AG10803 (cell line): ENCODE data around the gene OVCH1.

Experiments
- DNase-seq: peaks from one replicate; pipeline ENCODE4 v3.0.0; 2010; ENCODE audit warnings: low read depth
- H3K4me3 ChIP-seq: 2 replicates; pipeline ENCODE4 v1.5.1; 2011; ENCODE audit warnings: mild to moderate bottlenecking, low read length, control low read depth
- TF ChIP-seq, protein P1 (sequence below): conservative IDR thresholded peaks from 2 replicates; pipeline ENCODE4 v1.5.1; 2011; ENCODE audit warnings: mild to moderate bottlenecking, low read length, control low read depth, inconsistent platforms

The OVCH1 gene

GRCh38 chr12:29497588-29497987 is at the start of gene OVCH1:
OVCH1 (minus strand) TSS chr12:29497686; CDS start chr12:29497686, 0 bp downstream.
- no peak for DNase-seq
- TF ChIP-seq, protein P1, sequence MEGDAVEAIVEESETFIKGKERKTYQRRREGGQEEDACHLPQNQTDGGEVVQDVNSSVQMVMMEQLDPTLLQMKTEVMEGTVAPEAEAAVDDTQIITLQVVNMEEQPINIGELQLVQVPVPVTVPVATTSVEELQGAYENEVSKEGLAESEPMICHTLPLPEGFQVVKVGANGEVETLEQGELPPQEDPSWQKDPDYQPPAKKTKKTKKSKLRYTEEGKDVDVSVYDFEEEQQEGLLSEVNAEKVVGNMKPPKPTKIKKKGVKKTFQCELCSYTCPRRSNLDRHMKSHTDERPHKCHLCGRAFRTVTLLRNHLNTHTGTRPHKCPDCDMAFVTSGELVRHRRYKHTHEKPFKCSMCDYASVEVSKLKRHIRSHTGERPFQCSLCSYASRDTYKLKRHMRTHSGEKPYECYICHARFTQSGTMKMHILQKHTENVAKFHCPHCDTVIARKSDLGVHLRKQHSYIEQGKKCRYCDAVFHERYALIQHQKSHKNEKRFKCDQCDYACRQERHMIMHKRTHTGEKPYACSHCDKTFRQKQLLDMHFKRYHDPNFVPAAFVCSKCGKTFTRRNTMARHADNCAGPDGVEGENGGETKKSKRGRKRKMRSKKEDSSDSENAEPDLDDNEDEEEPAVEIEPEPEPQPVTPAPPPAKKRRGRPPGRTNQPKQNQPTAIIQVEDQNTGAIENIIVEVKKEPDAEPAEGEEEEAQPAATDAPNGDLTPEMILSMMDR, result no peak
- no peak within 1 kb of the TSS for H3K4me3 ChIP-seq

DNA sequence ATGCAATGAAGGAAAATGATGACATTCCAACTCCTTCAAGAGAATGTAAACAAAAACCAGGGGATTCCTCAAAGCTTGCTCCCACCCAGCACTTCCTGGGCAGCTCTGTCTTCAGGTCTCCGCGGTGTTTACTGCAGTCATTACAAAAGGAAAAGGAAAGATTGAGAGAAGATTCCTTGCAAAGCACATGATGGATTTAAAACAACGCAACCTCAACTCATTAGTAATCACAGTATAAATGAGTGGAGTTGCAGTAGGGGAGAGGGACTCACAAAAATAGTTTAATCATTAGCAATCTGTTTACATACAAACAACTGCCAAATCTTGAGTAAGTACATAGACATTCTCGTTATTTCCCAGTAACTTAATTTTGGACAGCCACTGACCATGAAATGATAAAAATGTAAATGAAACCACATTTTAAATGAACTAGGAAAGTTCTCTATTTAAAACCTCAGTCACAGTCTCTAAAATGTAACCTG is 49.7 kb upstream of the OVCH1 start:
- DNase-seq, result peak; percentile 60
- TF ChIP-seq, protein P1, result no peak
- H3K4me3 ChIP-seq, result no peak overlapping the region

GRCh38 chr12:29546000-29546399 is 48.5 kb upstream of the OVCH1 start:
- no peak overlapping the region for H3K4me3 ChIP-seq
- TF ChIP-seq, protein P1, result no peak
- DNase-seq, result no peak

- H3K4me3 ChIP-seq, result no peak overlapping the region
- no peak for DNase-seq
- TF ChIP-seq, protein P1, result no peak
Measured at GRCh38 chr12:29545102-29545467, 47.6 kb upstream of the OVCH1 start.

DNA sequence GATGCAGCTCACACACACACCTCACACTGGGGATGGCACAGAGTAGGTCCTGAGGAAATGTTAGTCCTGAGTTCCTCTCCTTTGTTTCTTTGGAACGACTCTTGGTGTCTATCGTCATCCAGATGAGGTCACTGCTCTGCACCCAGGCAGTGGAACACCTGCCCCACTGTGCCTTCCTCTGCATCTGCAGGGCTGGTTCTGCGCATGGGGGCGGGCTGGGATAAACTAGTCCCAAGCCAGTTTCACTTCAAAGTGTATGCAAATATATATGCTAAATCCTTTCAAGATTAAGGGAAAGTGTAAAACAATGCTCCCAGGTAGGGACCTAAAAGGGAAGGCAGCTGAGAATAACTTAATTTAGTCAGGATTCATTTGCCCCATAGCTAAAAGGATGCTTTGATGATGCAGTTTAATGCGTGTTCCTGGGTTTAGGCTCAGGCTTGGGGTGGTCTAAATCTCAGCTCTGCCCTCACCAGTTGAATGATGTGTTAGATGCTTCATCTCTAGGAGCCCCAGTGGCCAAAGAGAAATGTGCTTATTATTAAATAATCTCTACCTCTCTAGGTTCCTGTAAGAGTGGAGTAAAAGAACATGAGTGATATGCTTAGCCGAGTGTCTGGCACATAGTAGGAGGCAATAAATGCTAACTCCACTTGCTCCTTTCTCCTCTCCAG is 47.1 kb upstream of the OVCH1 start:
- TF ChIP-seq, protein P1, result no peak
- no peak for DNase-seq

GRCh38 chr12:29543036-29543435 is 45.5 kb upstream of the OVCH1 start:
- H3K4me3 ChIP-seq, result no peak overlapping the region

More for the DNA sequence above, 47.1 kb upstream of the OVCH1 start:
- no peak overlapping the region for H3K4me3 ChIP-seq

DNA sequence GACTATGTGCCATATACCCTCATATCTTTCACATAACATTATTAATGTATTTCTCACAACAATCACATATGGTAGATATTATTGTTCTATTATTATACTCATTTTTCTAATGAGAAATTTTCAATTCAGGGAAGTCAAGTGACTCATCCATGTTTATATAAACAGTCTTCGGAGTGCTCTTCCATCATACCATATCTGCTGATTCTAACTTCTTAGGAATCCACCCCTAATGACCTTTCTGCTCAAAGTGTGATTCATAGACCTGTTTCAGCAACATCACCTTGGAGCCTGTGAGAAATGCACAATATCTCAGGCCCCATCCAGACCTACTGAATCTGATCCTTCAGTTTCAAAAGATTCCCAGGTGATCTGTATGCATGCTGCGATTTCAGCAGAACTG is 39.8 kb upstream of the OVCH1 start:
- TF ChIP-seq, protein P1, result no peak
- DNase-seq, result no peak
- no peak overlapping the region for H3K4me3 ChIP-seq

More at GRCh38 chr12:29543036-29543435, 45.5 kb upstream of the OVCH1 start:
- no peak for DNase-seq
- TF ChIP-seq, protein P1, result no peak
